AG10803 (cell line): ENCODE measurements around the gene HSPA12A.

Source experiments
- DNase-seq: peaks from one replicate; pipeline ENCODE4 v3.0.0; 2010; ENCODE audit warnings: low read depth
- H3K4me3 ChIP-seq: 2 replicates; pipeline ENCODE4 v1.5.1; 2011; ENCODE audit warnings: mild to moderate bottlenecking, low read length, control low read depth
- CTCF ChIP-seq: conservative IDR thresholded peaks from 2 replicates; pipeline ENCODE4 v1.5.1; 2011; ENCODE audit warnings: mild to moderate bottlenecking, low read length, control low read depth, inconsistent platforms

The HSPA12A gene

GRCh38 chr10:116636976-116637375 lies 105.4 kb downstream of the HSPA12A start:
- no peak for DNase-seq
- H3K4me3 ChIP-seq = no peak overlapping the region
- no peak for TF ChIP-seq CTCF

- H3K4me3 ChIP-seq = no peak overlapping the region
- TF ChIP-seq CTCF = no peak
- no peak for DNase-seq
Measured at GRCh38 chr10:116636385-116636784, 106.0 kb downstream of the HSPA12A start.

GRCh38 chr10:116634126-116634975 lies 108.0 kb downstream of the HSPA12A start:
- no peak for TF ChIP-seq CTCF
- no peak overlapping the region for H3K4me3 ChIP-seq
- no peak for DNase-seq

GRCh38 chr10:116633216-116633600 lies 109.2 kb downstream of the HSPA12A start:
- DNase-seq = no peak
- H3K4me3 ChIP-seq = no peak overlapping the region
- no peak for TF ChIP-seq CTCF

GRCh38 chr10:116632596-116633215 lies 109.7 kb downstream of the HSPA12A start:
- no peak overlapping the region for H3K4me3 ChIP-seq
- TF ChIP-seq CTCF = no peak
- DNase-seq = no peak

GRCh38 chr10:116631871-116632295 lies 110.5 kb downstream of the HSPA12A start:
- no peak overlapping the region for H3K4me3 ChIP-seq
- no peak for TF ChIP-seq CTCF
- no peak for DNase-seq

GRCh38 chr10:116630020-116630419 lies 112.3 kb downstream of the HSPA12A start:
- DNase-seq = no peak
- H3K4me3 ChIP-seq = no peak overlapping the region
- TF ChIP-seq CTCF = no peak
